GM18867 (cell line): ENCODE results near the gene MAP4K3.

Experiments used
- ATAC-seq: cut with Tn5 transposase; IDR thresholded peaks from one replicate; pipeline ENCODE4 v1.9.1; 2021; ENCODE audit warnings: mild to moderate bottlenecking, moderate library complexity; ENCODE audit not compliant: unreplicated experiment

Gene MAP4K3

GRCh38 chr2:39215545-39215944 lies 221.5 kb downstream of the MAP4K3 start:
- no peak for ATAC-seq

DNA sequence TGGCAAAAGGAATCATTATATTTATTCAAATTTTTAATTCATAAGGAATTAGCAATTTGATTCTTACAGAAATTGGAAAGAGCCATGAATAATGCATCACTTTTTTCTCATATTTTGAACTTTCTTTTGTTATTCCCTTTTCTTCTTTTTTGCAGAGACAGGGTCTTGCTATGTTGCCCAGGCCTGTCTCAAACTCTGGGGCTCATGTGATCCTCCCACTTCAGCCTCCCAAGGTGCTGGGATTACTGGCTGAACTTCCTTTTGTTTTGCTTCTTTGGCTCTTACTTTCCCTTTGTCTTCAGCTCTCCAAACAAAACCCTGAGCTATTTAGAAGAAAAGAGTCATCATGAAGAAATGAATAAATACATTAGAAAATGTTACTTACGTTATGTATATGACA lies 224.1 kb downstream of the MAP4K3 start:
- ATAC-seq = no peak

GRCh38 chr2:39210846-39211245 lies 226.2 kb downstream of the MAP4K3 start:
- no peak for ATAC-seq

- ATAC-seq = no peak
Measured at GRCh38 chr2:39203382-39203781, 233.7 kb downstream of the MAP4K3 start.

- ATAC-seq = no peak
Measured at GRCh38 chr2:39202639-39203369, 234.3 kb downstream of the MAP4K3 start.
